Parathyroid adenoma (tissue), 2 donors: Measurements from ENCODE around the gene PMVK.
A peak's percentile ranks its signal among the peaks of the same experiment; 100 is the strongest.

Experiments
- H2AFZ ChIP-seq: fragments of 300-600 bp; sonication (generic); one replicate; pipeline ENCODE4 v1.7.0; 2017; ENCODE audit warnings: antibody characterized with exemption, mild to moderate bottlenecking
- H3K27ac ChIP-seq: fragments of 300-600 bp; sonication (generic); one replicate; pipeline ENCODE4 v1.7.0; 2017
- H3K27me3 ChIP-seq: fragments of 300-600 bp; sonication (generic); one replicate; pipeline ENCODE4 v1.7.0; 2017; ENCODE audit warnings: low read length; ENCODE audit not compliant: control insufficient read depth, insufficient read depth
- H3K36me3 ChIP-seq: fragments of 300-600 bp; sonication (generic); one replicate; pipeline ENCODE4 v1.7.0; 2017; ENCODE audit warnings: low read length; ENCODE audit not compliant: control insufficient read depth, insufficient read depth
- H3K4me1 ChIP-seq: fragments of 300-600 bp; sonication (generic); one replicate; pipeline ENCODE4 v1.7.0; 2017; ENCODE audit warnings: control low read depth
- H3K4me2 ChIP-seq: fragments of 300-600 bp; sonication (generic); one replicate; pipeline ENCODE4 v1.7.0; 2017; ENCODE audit warnings: low read length
- H3K4me3 ChIP-seq: fragments of 300-600 bp; sonication (generic); one replicate; pipeline ENCODE4 v1.7.0; 2017; ENCODE audit warnings: low read depth, low read length
- H3K79me2 ChIP-seq: fragments of 300-600 bp; sonication (generic); one replicate; pipeline ENCODE4 v1.7.0; 2017; ENCODE audit warnings: control low read depth
- H3K9ac ChIP-seq: fragments of 300-600 bp; sonication (generic); one replicate; pipeline ENCODE4 v1.7.0; 2017; ENCODE audit warnings: mild to moderate bottlenecking
- H3K9me3 ChIP-seq: fragments of 300-600 bp; sonication (generic); one replicate; pipeline ENCODE4 v1.7.0; 2017; ENCODE audit warnings: low read length; ENCODE audit not compliant: control insufficient read depth
- TF ChIP-seq, protein P1 (sequence below): fragments of 300-600 bp; sonication (generic); IDR thresholded peaks from one replicate; pipeline ENCODE4 v1.7.0; 2017; ENCODE audit warnings: antibody characterized with exemption, mild to moderate bottlenecking
- donor health status: primary hyperparathyroidism.

The PMVK gene

DNA sequence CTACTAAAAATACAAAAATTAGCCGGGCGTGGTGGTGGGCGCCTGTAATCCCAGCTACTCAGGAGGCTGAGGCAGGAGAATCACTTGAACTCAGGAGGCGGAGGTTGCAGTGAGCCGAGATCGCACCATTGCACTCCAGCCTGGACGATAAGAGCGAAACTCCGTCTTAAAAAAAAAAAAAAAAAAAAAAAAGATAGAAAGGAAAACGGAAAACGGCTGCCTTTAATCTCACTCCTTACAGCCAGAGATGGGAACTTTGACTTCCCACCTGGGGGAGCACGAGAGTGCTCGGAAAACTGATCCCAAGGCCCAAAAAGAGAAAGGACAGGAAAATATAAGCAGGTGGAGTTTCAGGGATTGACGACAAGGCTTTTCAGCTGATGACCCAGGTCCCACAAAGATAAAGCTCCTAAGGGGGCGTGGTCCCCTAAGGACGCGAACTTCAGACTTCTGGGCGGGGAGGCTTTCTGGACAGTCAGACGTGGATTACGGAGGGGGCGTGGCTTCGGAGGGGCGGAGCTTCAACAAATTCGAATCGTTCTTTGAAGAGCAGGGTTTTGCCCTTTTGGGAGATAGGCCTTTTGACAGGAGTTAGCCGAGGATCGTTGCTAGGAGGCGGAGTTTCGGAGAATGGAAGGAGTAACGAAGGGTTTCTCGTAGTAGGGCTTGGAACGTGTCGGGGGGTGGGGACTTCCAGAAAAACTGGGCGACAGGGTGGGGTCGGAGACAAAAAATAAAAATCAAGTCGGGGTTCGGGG, 37.0 kb upstream of the PMVK start:
- H3K27me3 ChIP-seq = no peaks in the 10 kb centered on the region
- TF ChIP-seq, protein P1, sequence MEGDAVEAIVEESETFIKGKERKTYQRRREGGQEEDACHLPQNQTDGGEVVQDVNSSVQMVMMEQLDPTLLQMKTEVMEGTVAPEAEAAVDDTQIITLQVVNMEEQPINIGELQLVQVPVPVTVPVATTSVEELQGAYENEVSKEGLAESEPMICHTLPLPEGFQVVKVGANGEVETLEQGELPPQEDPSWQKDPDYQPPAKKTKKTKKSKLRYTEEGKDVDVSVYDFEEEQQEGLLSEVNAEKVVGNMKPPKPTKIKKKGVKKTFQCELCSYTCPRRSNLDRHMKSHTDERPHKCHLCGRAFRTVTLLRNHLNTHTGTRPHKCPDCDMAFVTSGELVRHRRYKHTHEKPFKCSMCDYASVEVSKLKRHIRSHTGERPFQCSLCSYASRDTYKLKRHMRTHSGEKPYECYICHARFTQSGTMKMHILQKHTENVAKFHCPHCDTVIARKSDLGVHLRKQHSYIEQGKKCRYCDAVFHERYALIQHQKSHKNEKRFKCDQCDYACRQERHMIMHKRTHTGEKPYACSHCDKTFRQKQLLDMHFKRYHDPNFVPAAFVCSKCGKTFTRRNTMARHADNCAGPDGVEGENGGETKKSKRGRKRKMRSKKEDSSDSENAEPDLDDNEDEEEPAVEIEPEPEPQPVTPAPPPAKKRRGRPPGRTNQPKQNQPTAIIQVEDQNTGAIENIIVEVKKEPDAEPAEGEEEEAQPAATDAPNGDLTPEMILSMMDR = no peak
- H3K4me2 ChIP-seq = peak overlapping the region; percentile 91
- peak overlapping the region; percentile 77 for H3K9ac ChIP-seq
- peak overlapping the region; percentile 94 for H3K4me3 ChIP-seq
- H3K79me2 ChIP-seq = peaks cover 2% of the 10 kb centered on the region
- peaks cover 7% of the 10 kb centered on the region for H3K4me1 ChIP-seq
- peak overlapping the region; percentile 98 for H3K27ac ChIP-seq
- no peaks in the 10 kb centered on the region for H3K36me3 ChIP-seq
- no peaks in the 10 kb centered on the region for H3K9me3 ChIP-seq
- peak overlapping the region; percentile 61 for H2AFZ ChIP-seq

DNA sequence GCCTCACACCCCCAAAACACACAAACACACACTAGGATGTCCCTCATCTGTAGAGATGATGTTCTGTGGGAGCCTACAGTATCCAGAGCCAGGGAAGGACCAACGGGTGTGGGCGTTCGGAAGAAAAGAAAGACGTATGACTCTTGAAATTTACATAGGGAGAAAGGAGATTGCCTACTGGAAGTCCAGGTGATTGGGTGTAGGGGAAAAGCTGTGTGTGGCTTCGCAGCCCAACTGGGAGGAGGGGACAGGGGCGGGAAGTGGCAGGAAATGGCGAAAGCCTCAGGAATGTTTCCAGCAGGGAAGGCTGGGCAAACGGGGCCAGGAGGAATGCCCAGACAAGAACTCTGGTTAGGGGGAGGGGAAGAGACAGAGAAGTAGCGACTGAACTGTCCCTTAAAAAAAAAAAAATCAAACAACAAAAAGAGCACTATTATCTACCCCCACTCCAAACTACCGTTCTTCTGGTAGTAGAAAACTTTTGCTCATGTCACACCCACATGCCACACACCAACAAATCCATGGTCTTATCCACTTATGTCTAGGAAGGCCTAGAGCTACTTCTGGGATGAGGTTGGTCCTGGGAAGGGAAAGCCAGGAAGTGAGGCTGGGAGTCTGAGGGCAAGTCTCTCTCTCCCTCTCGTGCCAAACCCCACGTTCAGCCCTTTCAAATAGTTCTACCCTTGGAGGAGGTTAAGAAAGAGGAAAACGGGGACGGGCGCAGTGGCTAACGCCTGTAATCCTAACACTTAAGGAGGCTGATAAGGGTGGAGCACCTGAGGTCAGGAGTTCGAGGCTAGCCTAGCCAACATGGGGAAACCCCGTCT, 36.2 kb upstream of the PMVK start:
- no peak overlapping the region for H2AFZ ChIP-seq
- peak overlapping the region; percentile 91 for H3K4me2 ChIP-seq
- no peaks in the 10 kb centered on the region for H3K9me3 ChIP-seq
- TF ChIP-seq, protein P1 = no peak
- peak overlapping the region; percentile 94 for H3K4me3 ChIP-seq
- peaks cover 7% of the 10 kb centered on the region for H3K4me1 ChIP-seq
- no peaks in the 10 kb centered on the region for H3K36me3 ChIP-seq
- no peak overlapping the region for H3K9ac ChIP-seq
- no peaks in the 10 kb centered on the region for H3K27me3 ChIP-seq
- peak overlapping the region; percentile 98 for H3K27ac ChIP-seq
- peaks cover 2% of the 10 kb centered on the region for H3K79me2 ChIP-seq

DNA sequence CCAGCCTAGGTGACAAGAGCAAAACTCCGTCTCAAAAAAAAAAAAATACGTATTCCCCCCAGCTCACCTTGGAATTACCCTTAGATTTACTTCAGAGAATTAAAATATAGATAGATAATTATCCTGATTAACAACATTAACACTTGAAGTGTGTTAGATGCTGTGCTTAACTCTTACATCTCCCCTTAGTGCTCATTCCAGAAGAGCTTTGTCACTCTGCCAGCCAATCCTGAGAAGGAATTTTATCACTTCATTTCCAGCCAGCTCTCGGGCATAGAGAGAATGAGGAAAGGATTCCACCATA, 35.6 kb upstream of the PMVK start:
- TF ChIP-seq, protein P1 = no peak
- Histone ChIP-seq H3K79me2 (no peaks in the 10 kb centered on the region), H3K4me3 (peak overlapping the region; percentile 94), H3K9ac (no peak overlapping the region), H2AFZ (no peak overlapping the region), H3K27me3 (no peaks in the 10 kb centered on the region), H3K9me3 (no peaks in the 10 kb centered on the region), H3K27ac (peak overlapping the region; percentile 98), H3K36me3 (no peaks in the 10 kb centered on the region), H3K4me2 (peak overlapping the region; percentile 91), H3K4me1 (peaks cover 7% of the 10 kb centered on the region)

DNA sequence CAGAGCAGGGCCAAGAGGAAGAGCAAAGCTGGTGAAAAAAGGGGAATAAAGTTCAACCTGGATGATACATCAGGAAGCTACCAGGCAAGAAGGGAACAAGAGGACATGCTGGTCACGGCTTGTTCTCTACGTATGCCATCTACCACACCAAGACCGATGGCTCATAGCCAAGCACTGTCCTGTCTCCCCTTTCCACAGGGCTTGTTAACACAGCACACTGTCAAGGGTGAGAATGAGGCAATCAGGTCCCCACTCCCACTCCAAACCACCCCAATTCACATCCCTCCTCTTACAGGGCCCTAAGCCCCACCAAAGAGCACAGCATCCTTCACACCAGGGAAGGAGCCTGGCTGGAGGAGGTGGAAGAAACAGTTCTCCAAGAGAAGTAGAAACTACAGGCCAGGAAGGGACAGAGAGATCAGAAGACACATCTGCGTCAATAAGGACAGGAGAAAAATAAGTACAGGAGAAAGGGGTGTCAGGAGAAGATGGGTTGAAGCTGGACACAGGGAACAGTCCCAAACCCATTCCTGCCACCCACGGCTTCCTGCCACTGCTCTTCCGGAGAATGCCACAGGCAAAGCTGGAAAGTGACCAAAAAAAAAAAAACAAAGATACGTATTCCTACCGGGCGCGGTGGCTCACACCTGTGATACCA, 35.0 kb upstream of the PMVK start:
- H3K36me3 ChIP-seq = no peaks in the 10 kb centered on the region
- H3K9ac ChIP-seq = no peak overlapping the region
- H3K79me2 ChIP-seq = no peaks in the 10 kb centered on the region
- H2AFZ ChIP-seq = no peak overlapping the region
- no peaks in the 10 kb centered on the region for H3K9me3 ChIP-seq
- TF ChIP-seq, protein P1 = no peak
- H3K4me1 ChIP-seq = peaks cover 7% of the 10 kb centered on the region
- peak overlapping the region; percentile 64 for H3K4me2 ChIP-seq
- H3K4me3 ChIP-seq = peak overlapping the region; percentile 45
- H3K27ac ChIP-seq = peak overlapping the region; percentile 98
- no peaks in the 10 kb centered on the region for H3K27me3 ChIP-seq
